Measurements from ENCODE around the gene FHAD1.

FHAD1 gene

DNA sequence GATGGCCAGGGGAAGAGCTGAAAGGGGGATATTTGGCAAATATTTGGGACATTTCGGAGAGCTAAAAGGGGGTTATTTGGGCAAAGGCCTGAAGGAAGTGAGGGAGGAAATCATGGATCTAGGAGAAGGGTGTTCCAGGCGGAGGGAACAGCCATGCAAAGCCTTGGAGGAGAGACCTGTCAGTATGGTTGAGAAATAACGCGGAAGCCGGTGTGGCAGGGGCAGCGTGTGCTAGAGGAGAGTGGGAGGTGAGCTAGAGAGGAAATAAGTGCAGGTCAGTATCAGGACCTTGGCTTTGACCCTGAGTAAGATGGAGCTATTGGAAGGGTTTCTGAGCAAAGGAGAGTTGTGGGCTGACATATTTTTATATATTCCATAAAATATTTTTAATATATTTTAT is 194.2 kb downstream of the FHAD1 start:
- H3K4me3 ChIP-seq (ENCODE audit: low read length), result no peak overlapping the region
- H3K4me1 ChIP-seq (ENCODE audit: control insufficient read depth, low read depth, low read length), result no peaks in the 10 kb centered on the region
- no peaks in the 10 kb centered on the region for H3K27me3 ChIP-seq (ENCODE audit: control insufficient read depth, insufficient read depth, low read length)
- no peak overlapping the region for H3K27ac ChIP-seq (ENCODE audit: low read length)
- no peak overlapping the region for H3K9ac ChIP-seq (ENCODE audit: low read length)
- no peaks in the 10 kb centered on the region for H3K9me3 ChIP-seq (ENCODE audit: control insufficient read depth, low read depth, low read length)
- no peaks in the 10 kb centered on the region for H3K36me3 ChIP-seq (ENCODE audit: control insufficient read depth, low read depth, low read length)

DNA sequence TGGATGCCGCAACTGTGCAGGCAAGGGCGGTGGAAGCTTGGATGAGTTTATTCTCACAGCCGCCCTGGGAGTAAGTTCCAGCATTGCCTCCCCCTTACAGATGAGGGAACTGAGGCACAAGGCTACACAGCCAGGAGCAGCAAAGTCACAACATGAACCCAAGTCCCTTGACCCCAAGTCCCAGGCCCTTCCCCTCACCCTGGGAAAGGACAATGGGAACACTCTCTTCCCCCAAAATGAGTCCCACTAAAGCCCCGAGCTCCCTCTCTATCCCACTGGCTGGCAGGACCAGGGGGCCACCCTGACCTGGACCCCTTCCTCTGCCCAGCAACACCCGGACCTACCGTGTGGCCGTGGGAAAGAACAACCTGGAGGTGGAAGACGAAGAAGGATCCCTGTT is 195.1 kb downstream of the FHAD1 start:
- H3K36me3 ChIP-seq (ENCODE audit: control insufficient read depth, low read depth, low read length), result no peaks in the 10 kb centered on the region
- no peak overlapping the region for H3K4me3 ChIP-seq (ENCODE audit: low read length)
- H3K27ac ChIP-seq (ENCODE audit: low read length), result no peak overlapping the region
- no peaks in the 10 kb centered on the region for H3K9me3 ChIP-seq (ENCODE audit: control insufficient read depth, low read depth, low read length)
- H3K9ac ChIP-seq (ENCODE audit: low read length), result no peak overlapping the region
- no peaks in the 10 kb centered on the region for H3K27me3 ChIP-seq (ENCODE audit: control insufficient read depth, insufficient read depth, low read length)
- H3K4me1 ChIP-seq (ENCODE audit: control insufficient read depth, low read depth, low read length), result no peaks in the 10 kb centered on the region

DNA sequence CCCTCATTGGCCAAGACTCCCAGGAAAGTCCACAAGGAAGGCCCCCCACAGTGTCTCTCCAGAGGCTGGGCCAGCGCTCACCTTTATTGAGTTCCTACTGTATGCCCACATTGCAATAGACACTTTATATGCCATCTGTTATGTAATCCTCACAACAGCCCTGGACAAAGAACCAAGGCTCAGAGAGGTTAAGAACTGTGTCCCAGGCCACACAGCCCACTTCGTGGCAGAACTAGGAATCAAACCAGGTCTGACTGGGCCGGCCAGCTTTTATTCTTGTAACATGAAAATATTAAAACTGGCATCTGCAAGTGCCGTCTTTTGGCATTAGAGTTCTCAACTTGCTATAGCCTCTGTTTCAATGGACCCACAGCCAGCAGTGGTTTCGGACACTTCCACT is 195.7 kb downstream of the FHAD1 start:
- Histone ChIP-seq H3K4me1 (ENCODE audit: control insufficient read depth, low read depth, low read length) (no peaks in the 10 kb centered on the region), H3K4me3 (ENCODE audit: low read length) (no peak overlapping the region), H3K9me3 (ENCODE audit: control insufficient read depth, low read depth, low read length) (no peaks in the 10 kb centered on the region), H3K9ac (ENCODE audit: low read length) (no peak overlapping the region), H3K36me3 (ENCODE audit: control insufficient read depth, low read depth, low read length) (no peaks in the 10 kb centered on the region), H3K27me3 (ENCODE audit: control insufficient read depth, insufficient read depth, low read length) (no peaks in the 10 kb centered on the region), H3K27ac (ENCODE audit: low read length) (no peak overlapping the region)

DNA sequence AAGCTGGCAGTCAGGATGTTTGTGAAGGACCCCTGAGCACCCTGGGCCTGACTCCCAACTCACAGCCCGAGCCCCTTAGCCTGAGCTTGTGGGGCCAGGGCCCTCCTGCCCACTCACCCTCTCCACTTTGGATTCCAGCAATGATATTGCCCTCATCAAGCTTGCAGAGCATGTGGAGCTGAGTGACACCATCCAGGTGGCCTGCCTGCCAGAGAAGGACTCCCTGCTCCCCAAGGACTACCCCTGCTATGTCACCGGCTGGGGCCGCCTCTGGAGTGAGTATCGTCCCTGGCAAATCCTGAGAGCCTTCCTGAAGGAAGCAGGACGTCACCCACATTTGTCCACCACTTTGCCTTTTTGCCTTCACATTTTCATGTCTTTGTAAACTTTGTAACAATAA is 196.3 kb downstream of the FHAD1 start:
- no peak overlapping the region for H3K4me3 ChIP-seq (ENCODE audit: low read length)
- no peaks in the 10 kb centered on the region for H3K4me1 ChIP-seq (ENCODE audit: control insufficient read depth, low read depth, low read length)
- no peaks in the 10 kb centered on the region for H3K9me3 ChIP-seq (ENCODE audit: control insufficient read depth, low read depth, low read length)
- H3K9ac ChIP-seq (ENCODE audit: low read length), result no peak overlapping the region
- no peak overlapping the region for H3K27ac ChIP-seq (ENCODE audit: low read length)
- no peaks in the 10 kb centered on the region for H3K27me3 ChIP-seq (ENCODE audit: control insufficient read depth, insufficient read depth, low read length)
- H3K36me3 ChIP-seq (ENCODE audit: control insufficient read depth, low read depth, low read length), result no peaks in the 10 kb centered on the region

DNA sequence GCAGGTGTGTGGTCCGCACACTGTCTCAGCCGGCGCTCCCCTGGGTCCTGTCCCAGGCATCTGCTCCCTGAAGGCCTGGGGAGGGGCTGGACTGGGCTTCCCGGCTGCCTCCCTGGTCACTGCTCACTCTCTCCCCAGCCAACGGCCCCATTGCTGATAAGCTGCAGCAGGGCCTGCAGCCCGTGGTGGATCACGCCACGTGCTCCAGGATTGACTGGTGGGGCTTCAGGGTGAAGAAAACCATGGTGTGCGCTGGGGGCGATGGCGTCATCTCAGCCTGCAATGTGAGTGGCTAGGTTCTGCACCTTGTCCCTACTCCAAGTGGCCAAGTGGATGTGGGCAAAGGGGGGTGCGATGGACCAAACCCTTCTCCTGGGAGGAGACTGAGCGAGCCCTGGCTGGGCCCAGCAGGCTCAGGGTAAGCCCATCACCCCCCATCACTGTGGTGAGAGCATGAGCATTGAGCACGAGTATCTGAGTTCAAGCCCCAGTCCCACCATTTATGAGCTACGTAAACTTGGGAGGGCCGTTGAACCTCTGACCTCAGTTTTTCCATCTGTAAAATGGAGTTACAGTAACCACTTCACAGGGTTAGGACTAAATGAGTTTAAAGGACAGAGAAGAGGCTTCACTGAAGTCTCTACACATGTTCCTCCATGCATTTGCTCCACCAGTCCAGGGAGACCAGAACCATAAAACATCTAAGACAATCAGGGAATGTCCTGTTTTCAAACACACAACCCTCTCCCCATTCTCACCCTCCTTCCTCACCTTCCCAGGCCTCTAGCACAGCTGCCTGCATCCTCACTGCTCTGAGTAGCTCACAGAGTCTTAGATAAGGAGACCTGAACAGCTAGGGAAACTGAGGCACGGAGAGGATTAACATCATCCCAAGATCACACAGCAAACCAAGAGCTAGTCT is 197.7 kb downstream of the FHAD1 start:
- Histone ChIP-seq H3K9me3 (ENCODE audit: control insufficient read depth, low read depth, low read length) (no peaks in the 10 kb centered on the region), H3K4me1 (ENCODE audit: control insufficient read depth, low read depth, low read length) (no peaks in the 10 kb centered on the region), H3K27ac (ENCODE audit: low read length) (no peak overlapping the region), H3K36me3 (ENCODE audit: control insufficient read depth, low read depth, low read length) (no peaks in the 10 kb centered on the region), H3K27me3 (ENCODE audit: control insufficient read depth, insufficient read depth, low read length) (no peaks in the 10 kb centered on the region), H3K4me3 (ENCODE audit: low read length) (no peak overlapping the region), H3K9ac (ENCODE audit: low read length) (no peak overlapping the region)

DNA sequence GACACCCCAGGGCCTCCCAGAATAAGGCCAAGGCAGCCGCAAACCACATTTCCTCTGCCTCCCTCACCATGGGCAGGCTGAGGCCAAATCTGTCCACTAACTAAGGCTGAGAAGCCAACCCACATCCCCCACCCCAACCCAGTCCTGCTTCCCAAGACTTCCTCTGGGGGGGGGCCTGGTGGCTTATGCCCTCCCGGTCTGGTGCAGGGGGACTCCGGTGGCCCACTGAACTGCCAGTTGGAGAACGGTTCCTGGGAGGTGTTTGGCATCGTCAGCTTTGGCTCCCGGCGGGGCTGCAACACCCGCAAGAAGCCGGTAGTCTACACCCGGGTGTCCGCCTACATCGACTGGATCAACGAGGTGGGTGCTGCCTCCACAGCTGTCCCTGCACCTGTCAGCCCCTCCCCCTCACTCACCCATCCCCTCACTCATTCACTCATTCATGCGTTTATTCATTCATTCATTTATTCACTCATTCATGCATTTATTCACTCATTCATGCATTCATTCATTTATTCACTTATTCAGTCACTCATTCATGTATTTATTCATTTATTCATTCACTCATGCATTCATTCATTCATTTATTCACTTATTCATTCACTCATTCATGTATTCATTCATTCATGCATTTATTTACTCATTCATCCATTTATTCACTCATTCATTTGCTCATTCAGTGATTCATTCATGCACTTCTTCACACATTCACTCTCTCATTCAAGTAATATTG is 198.5 kb downstream of the FHAD1 start:
- Histone ChIP-seq H3K27ac (ENCODE audit: low read length) (no peak overlapping the region), H3K4me1 (ENCODE audit: control insufficient read depth, low read depth, low read length) (no peaks in the 10 kb centered on the region), H3K27me3 (ENCODE audit: control insufficient read depth, insufficient read depth, low read length) (no peaks in the 10 kb centered on the region), H3K9me3 (ENCODE audit: control insufficient read depth, low read depth, low read length) (no peaks in the 10 kb centered on the region), H3K9ac (ENCODE audit: low read length) (no peak overlapping the region), H3K36me3 (ENCODE audit: control insufficient read depth, low read depth, low read length) (no peaks in the 10 kb centered on the region), H3K4me3 (ENCODE audit: low read length) (no peak overlapping the region)

DNA sequence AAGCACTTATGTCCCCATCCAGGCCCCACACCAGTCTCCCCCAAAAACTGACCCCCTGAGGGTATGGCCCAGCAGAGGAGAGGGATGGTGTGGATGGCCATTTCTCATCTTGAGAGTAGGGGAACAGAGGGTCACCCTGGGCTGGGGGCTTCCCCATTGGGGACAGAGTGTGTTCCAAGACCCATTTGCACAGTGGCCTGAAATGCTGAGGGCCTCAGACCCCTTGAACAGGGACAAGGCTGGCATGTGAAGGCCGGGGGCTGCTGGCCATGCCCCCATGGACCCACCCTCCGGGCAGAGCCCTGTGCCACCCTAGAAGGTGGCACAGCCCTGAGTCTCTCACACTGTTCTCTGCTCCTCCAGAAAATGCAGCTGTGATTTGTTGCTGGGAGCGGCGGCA is 199.2 kb downstream of the FHAD1 start:
- no peak overlapping the region for H3K9ac ChIP-seq (ENCODE audit: low read length)
- no peaks in the 10 kb centered on the region for H3K36me3 ChIP-seq (ENCODE audit: control insufficient read depth, low read depth, low read length)
- no peaks in the 10 kb centered on the region for H3K4me1 ChIP-seq (ENCODE audit: control insufficient read depth, low read depth, low read length)
- H3K9me3 ChIP-seq (ENCODE audit: control insufficient read depth, low read depth, low read length), result no peaks in the 10 kb centered on the region
- no peaks in the 10 kb centered on the region for H3K27me3 ChIP-seq (ENCODE audit: control insufficient read depth, insufficient read depth, low read length)
- no peak overlapping the region for H3K4me3 ChIP-seq (ENCODE audit: low read length)
- no peak overlapping the region for H3K27ac ChIP-seq (ENCODE audit: low read length)

Measured in iPS-18a (cell line).